MM.1S (cell line): ENCODE measurements around the gene FMR1.

Source experiments
- DNase-seq: peaks from one replicate; pipeline ENCODE4 v3.0.0-alpha.2; 2015
- H2AFZ ChIP-seq: fragments of 300-600 bp; sonication (generic); 2 replicates; pipeline ENCODE4 v1.6.0; 2016; ENCODE audit warnings: antibody characterized with exemption, low read length
- H3F3A ChIP-seq: fragments of 300-600 bp; sonication (generic); 2 replicates; pipeline ENCODE4 v1.6.1; 2016; ENCODE audit warnings: mild to moderate bottlenecking, antibody characterized with exemption, low read length, moderate library complexity, mixed read lengths; ENCODE audit not compliant: insufficient read depth
- H3K27ac ChIP-seq: fragments of 300-600 bp; sonication (generic); 2 replicates; pipeline ENCODE4 v1.5.1; 2016; ENCODE audit warnings: mild to moderate bottlenecking, low read length
- H3K27me3 ChIP-seq: fragments of 300-600 bp; sonication (generic); replicated peaks from 2 replicates; pipeline ENCODE4 v1.6.0; 2016; ENCODE audit warnings: low read length; ENCODE audit not compliant: insufficient read depth
- H3K36me3 ChIP-seq: fragments of 300-600 bp; sonication (generic); replicated peaks from 2 replicates; pipeline ENCODE4 v1.6.1; 2016; ENCODE audit warnings: mild to moderate bottlenecking, low read length, mixed read lengths; ENCODE audit not compliant: insufficient read depth
- H3K4me1 ChIP-seq: fragments of 300-600 bp; sonication (generic); 2 replicates; pipeline ENCODE4 v1.6.1; 2016; ENCODE audit warnings: low read length, mixed read lengths
- H3K4me2 ChIP-seq: fragments of 300-600 bp; sonication (generic); 2 replicates; pipeline ENCODE4 v1.6.0; 2016; ENCODE audit warnings: low read depth, low read length
- H3K4me3 ChIP-seq: fragments of 300-600 bp; sonication (generic); 2 replicates; pipeline ENCODE4 v1.5.1; 2016; ENCODE audit warnings: low read length, mixed read lengths
- H3K79me2 ChIP-seq: fragments of 300-600 bp; sonication (generic); 2 replicates; pipeline ENCODE4 v1.6.1; 2016; ENCODE audit warnings: mixed run types, low read length, mixed read lengths
- H3K9ac ChIP-seq: fragments of 300-600 bp; sonication (generic); 2 replicates; pipeline ENCODE4 v1.6.1; 2016; ENCODE audit warnings: low read length, mixed read lengths
- H3K9me2 ChIP-seq: fragments of 300-600 bp; sonication (generic); replicated peaks from 2 replicates; pipeline ENCODE4 v1.6.1; 2016; ENCODE audit warnings: mild to moderate bottlenecking, low read length, mixed read lengths; ENCODE audit not compliant: insufficient read depth
- H3K9me3 ChIP-seq: fragments of 300-600 bp; sonication (generic); replicated peaks from 2 replicates; pipeline ENCODE4 v1.6.1; 2016; ENCODE audit warnings: mild to moderate bottlenecking, low read length, mixed read lengths; ENCODE audit not compliant: insufficient read depth
- H4K20me1 ChIP-seq: fragments of 300-600 bp; sonication (generic); 2 replicates; pipeline ENCODE4 v1.6.1; 2016; ENCODE audit warnings: mild to moderate bottlenecking, low read length, moderate library complexity, mixed read lengths; ENCODE audit not compliant: insufficient read depth
- EZH2 ChIP-seq: fragments of 300-600 bp; sonication (generic); optimal IDR thresholded peaks from 2 replicates; pipeline ENCODE3; 2017; ENCODE audit warnings: low read depth, mild to moderate bottlenecking, antibody characterized with exemption, low read length, mixed read lengths
- EZH2phosphoT487 ChIP-seq: fragments of 300-600 bp; sonication (generic); IDR thresholded peaks from 2 replicates; pipeline ENCODE4 v1.6.1; 2018; ENCODE audit warnings: antibody characterized with exemption, low read length
- TF ChIP-seq, protein P1 (sequence below): fragments of 300-600 bp; sonication (generic); IDR thresholded peaks from 2 replicates; pipeline ENCODE4 v1.5.1; 2016; ENCODE audit warnings: antibody characterized with exemption, low read length, mixed read lengths

The FMR1 gene

GRCh38 chrX:147981038-147981752 lies 69.5 kb downstream of the FMR1 start, which contains the start of gene FMR1NB:
Gene FMR1NB (plus strand): TSS chrX:147981337. CDS start chrX:147981403, 66 bp downstream.
- Histone ChIP-seq H3K9me2 (no peaks in the 10 kb centered on the region), H3K27me3 (no peaks in the 10 kb centered on the region), H3K9ac (no peak within 1 kb of the TSS), H4K20me1 (no peaks in the 10 kb centered on the region), H3K4me1 (no peaks in the 10 kb centered on the region), H3K27ac (no peak within 1 kb of the TSS), H3K4me2 (no peak within 1 kb of the TSS), H3K79me2 (no peaks in the 10 kb centered on the region), H3F3A (no peaks in the 10 kb centered on the region), H3K9me3 (no peaks in the 10 kb centered on the region), H3K36me3 (no peaks in the 10 kb centered on the region), H2AFZ (no peak within 1 kb of the TSS), H3K4me3 (no peak within 1 kb of the TSS)
- TF ChIP-seq EZH2 (no peak), EZH2phosphoT487 (no peak)
- TF ChIP-seq, protein P1, sequence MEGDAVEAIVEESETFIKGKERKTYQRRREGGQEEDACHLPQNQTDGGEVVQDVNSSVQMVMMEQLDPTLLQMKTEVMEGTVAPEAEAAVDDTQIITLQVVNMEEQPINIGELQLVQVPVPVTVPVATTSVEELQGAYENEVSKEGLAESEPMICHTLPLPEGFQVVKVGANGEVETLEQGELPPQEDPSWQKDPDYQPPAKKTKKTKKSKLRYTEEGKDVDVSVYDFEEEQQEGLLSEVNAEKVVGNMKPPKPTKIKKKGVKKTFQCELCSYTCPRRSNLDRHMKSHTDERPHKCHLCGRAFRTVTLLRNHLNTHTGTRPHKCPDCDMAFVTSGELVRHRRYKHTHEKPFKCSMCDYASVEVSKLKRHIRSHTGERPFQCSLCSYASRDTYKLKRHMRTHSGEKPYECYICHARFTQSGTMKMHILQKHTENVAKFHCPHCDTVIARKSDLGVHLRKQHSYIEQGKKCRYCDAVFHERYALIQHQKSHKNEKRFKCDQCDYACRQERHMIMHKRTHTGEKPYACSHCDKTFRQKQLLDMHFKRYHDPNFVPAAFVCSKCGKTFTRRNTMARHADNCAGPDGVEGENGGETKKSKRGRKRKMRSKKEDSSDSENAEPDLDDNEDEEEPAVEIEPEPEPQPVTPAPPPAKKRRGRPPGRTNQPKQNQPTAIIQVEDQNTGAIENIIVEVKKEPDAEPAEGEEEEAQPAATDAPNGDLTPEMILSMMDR, result no peak
- DNase-seq, result no peak
